Measurements from ENCODE around the gene KCNMA1. TPM values are rescaled to one million over a fixed set of nuclear protein-coding genes. Genes with fewer than 3 reads are reported as not detected.

The KCNMA1 gene
- total and polyA plus RNA-seq, 9 of the 15 experiments (the other 6 are each of a cell fraction or from before 2014, with no cell fraction given), result 0.01 to 0.95 (median 0.15) TPM; not detected in 4

DNA sequence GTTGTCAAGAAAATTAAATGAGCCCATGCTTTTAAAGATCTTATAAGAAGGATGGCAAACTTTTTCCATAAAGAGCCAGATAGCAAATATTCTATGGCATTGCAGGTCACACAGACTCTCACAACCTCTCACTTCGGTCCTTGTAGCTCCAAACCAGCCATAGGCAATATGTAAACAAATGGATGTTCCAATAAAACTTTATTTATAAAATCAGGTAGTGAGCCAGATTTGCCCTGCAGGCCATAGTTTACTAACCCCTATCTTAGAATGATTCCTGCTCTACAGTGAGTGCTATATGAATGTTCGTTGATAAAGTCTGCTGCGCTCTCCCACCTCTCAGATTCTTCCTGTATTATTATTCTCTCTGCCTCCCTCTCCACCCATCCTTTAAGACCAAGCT lies 177.7 kb downstream of the KCNMA1 start:
- 0 out of 2 replicates have a peak, but pooled peaks cover 2% of the 10 kb centered on the region for H4K20me1 ChIP-seq (replicated peaks; ENCODE audit: control insufficient read depth, insufficient read depth, low read length)
- no TSS peak for BruUV-seq (replicated peaks)
- ChIA-PET POLR2A (no interaction called here), CTCF (ENCODE audit: low intra/inter-chr PET ratio) (no interaction called here)
- H3K79me2 ChIP-seq (ENCODE audit: control insufficient read depth, insufficient read depth, low read length), result no peaks in the 10 kb centered on the region
- DNase-seq (ENCODE audit: extremely low read depth in 1 of 4, low spot score in 3 of 4), result no peak
- H3K27me3 ChIP-seq (ENCODE audit: control insufficient read depth in 2 of 2, insufficient read depth in 2 of 2, low read length in 2 of 2), result no peaks in the 10 kb centered on the region; a peak in 1 of 5 replicates
- no peak overlapping the region for H3K27ac ChIP-seq (ENCODE audit: extremely low read depth, low read depth, low read length)
- no peaks in the 10 kb centered on the region for H3K9me3 ChIP-seq (replicated peaks; ENCODE audit: control insufficient read depth, insufficient read depth, low read depth, low read length)
- in situ Hi-C loops (cut with MboI), result no loop called here
- intact Hi-C loops (cut with micrococcal nuclease), result no loop called here
- H3K9ac ChIP-seq (ENCODE audit: insufficient read depth in 1 of 2, low read depth in 2 of 2, low read length in 2 of 2), result no peak overlapping the region
- H3K4me1 ChIP-seq (replicated peaks in 1 of 2; ENCODE audit: control insufficient read depth in 2 of 2, insufficient read depth in 2 of 2, low read length in 2 of 2), result no peaks in the 10 kb centered on the region
- H3K36me3 ChIP-seq (ENCODE audit: control insufficient read depth, insufficient read depth, low read length), result no peaks in the 10 kb centered on the region
- no peak overlapping the region for H3K4me2 ChIP-seq (ENCODE audit: insufficient read depth, low read length)
- TF ChIP-seq, protein P1, sequence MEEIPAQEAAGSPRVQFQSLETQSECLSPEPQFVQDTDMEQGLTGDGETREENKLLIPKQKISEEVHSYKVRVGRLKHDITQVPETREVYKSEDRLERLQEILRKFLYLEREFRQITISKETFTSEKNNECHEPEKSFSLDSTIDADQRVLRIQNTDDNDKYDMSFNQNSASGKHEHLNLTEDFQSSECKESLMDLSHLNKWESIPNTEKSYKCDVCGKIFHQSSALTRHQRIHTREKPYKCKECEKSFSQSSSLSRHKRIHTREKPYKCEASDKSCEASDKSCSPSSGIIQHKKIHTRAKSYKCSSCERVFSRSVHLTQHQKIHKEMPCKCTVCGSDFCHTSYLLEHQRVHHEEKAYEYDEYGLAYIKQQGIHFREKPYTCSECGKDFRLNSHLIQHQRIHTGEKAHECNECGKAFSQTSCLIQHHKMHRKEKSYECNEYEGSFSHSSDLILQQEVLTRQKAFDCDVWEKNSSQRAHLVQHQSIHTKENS (CRISPR knock-in tag; IDR thresholded peaks at IDR 0.05), result no peak
- TF ChIP-seq, protein P2, sequence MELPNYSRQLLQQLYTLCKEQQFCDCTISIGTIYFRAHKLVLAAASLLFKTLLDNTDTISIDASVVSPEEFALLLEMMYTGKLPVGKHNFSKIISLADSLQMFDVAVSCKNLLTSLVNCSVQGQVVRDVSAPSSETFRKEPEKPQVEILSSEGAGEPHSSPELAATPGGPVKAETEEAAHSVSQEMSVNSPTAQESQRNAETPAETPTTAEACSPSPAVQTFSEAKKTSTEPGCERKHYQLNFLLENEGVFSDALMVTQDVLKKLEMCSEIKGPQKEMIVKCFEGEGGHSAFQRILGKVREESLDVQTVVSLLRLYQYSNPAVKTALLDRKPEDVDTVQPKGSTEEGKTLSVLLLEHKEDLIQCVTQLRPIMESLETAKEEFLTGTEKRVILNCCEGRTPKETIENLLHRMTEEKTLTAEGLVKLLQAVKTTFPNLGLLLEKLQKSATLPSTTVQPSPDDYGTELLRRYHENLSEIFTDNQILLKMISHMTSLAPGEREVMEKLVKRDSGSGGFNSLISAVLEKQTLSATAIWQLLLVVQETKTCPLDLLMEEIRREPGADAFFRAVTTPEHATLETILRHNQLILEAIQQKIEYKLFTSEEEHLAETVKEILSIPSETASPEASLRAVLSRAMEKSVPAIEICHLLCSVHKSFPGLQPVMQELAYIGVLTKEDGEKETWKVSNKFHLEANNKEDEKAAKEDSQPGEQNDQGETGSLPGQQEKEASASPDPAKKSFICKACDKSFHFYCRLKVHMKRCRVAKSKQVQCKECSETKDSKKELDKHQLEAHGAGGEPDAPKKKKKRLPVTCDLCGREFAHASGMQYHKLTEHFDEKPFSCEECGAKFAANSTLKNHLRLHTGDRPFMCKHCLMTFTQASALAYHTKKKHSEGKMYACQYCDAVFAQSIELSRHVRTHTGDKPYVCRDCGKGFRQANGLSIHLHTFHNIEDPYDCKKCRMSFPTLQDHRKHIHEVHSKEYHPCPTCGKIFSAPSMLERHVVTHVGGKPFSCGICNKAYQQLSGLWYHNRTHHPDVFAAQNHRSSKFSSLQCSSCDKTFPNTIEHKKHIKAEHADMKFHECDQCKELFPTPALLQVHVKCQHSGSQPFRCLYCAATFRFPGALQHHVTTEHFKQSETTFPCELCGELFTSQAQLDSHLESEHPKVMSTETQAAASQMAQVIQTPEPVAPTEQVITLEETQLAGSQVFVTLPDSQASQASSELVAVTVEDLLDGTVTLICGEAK (IDR thresholded peaks at IDR 0.05), result peak; percentile 92
- TF ChIP-seq, protein P2 (CRISPR knock-in tag; IDR thresholded peaks at IDR 0.05), result peak; percentile 74
- no peak overlapping the region for H3K4me3 ChIP-seq
- no peak overlapping the region for H2AFZ ChIP-seq (ENCODE audit: low read depth, low read length)
- WGBS (ENCODE audit: insufficient coverage, low coverage, missing lambda C conversion rate), result 0% methylated on average over 3 of the region's 3 CpGs
- H3K9me1 ChIP-seq (ENCODE audit: control insufficient read depth, insufficient read depth, low read length), result no peaks in the 10 kb centered on the region
- no peak for ATAC-seq
- FAIRE-seq, result no peak
